BJ (cell line): ENCODE measurements around the gene CLCN1. TPM values are rescaled to one million over a fixed set of nuclear protein-coding genes. Genes with fewer than 3 reads are reported as not detected.

ENCODE experiments used
- CTCF ChIA-PET: fragments of 350-600 bp; formaldehyde crosslinking; extraction: SDS; loops from one replicate; lab custom pipeline; 2021; ENCODE audit warnings: antibody characterized with exemption, inconsistent platforms; lab: Yijun Ruan, JAX
- POLR2A ChIA-PET: fragments of 300-600 bp; sonication (Branson Sonifier 250); formaldehyde crosslinking; extraction: SDS; loops from one replicate; lab custom pipeline; 2021; ENCODE audit warnings: antibody characterized with exemption; lab: Charles Lee
- DNase-seq: peaks from one replicate; pipeline ENCODE4 v3.0.0-alpha.2; 2011; ENCODE audit warnings: low read depth
- H3K27me3 ChIP-seq: 2 replicates; pipeline ENCODE4 v1.6.0; 2011; ENCODE audit warnings: low read length; ENCODE audit not compliant: control insufficient read depth, insufficient read depth
- H3K36me3 ChIP-seq: 2 replicates; pipeline ENCODE4 v1.5.1; 2011; ENCODE audit warnings: low read length; ENCODE audit not compliant: control insufficient read depth, insufficient read depth
- H3K4me3 ChIP-seq: 2 replicates; pipeline ENCODE4 v1.5.1; 2011; ENCODE audit warnings: low read depth, mild to moderate bottlenecking, control low read depth, low read length
- polyA plus RNA-seq: library from polyadenylated mRNA; depleted of rRNA; stranded (reverse); fragments of >200 nt; gene quantifications from 2 replicates; pipeline ENCODE4 v1.2.3, GENCODE V29; 2011
- TF ChIP-seq, protein P1 (sequence below): IDR thresholded peaks from 2 replicates; pipeline ENCODE4 v1.5.1; 2011; ENCODE audit warnings: low read depth, mild to moderate bottlenecking, control low read depth, inconsistent platforms, low read length, moderate library complexity; ENCODE audit not compliant: insufficient read depth

The CLCN1 gene
- polyA plus RNA-seq, 1 experiment: not detected

DNA sequence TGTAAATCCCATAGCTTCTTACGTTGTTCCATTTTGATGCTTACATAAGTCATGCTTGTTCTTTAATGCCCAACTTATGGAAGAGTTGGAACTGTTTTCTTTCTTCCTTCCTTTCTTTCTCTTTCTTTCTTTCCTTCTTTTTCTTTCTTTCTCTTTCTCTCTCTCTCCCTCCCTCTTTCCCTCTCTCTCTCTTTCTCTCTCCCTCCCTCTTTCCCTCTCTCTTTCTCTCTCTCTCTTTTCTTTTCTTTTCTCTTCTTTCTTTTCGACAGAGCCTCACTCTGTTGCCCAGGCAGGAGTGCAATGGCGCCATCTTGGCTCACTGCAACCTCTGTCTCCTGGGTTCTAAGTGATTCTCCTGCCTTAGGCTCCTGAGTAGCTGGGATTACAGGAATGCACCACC lies 27.7 kb downstream of the CLCN1 start:
- no peak overlapping the region for H3K4me3 ChIP-seq
- POLR2A ChIA-PET: no interaction called here
- CTCF ChIA-PET: interaction anchor here (0.9 kb wide), 2 partner anchors 8 to 37 kb away, joined by 3 read pairs; no protein-coding TSS in a partner anchor
- H3K27me3 ChIP-seq: peaks cover 16% of the 10 kb centered on the region
- no peaks in the 10 kb centered on the region for H3K36me3 ChIP-seq
- TF ChIP-seq, protein P1, sequence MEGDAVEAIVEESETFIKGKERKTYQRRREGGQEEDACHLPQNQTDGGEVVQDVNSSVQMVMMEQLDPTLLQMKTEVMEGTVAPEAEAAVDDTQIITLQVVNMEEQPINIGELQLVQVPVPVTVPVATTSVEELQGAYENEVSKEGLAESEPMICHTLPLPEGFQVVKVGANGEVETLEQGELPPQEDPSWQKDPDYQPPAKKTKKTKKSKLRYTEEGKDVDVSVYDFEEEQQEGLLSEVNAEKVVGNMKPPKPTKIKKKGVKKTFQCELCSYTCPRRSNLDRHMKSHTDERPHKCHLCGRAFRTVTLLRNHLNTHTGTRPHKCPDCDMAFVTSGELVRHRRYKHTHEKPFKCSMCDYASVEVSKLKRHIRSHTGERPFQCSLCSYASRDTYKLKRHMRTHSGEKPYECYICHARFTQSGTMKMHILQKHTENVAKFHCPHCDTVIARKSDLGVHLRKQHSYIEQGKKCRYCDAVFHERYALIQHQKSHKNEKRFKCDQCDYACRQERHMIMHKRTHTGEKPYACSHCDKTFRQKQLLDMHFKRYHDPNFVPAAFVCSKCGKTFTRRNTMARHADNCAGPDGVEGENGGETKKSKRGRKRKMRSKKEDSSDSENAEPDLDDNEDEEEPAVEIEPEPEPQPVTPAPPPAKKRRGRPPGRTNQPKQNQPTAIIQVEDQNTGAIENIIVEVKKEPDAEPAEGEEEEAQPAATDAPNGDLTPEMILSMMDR: no peak
- DNase-seq: no peak

DNA sequence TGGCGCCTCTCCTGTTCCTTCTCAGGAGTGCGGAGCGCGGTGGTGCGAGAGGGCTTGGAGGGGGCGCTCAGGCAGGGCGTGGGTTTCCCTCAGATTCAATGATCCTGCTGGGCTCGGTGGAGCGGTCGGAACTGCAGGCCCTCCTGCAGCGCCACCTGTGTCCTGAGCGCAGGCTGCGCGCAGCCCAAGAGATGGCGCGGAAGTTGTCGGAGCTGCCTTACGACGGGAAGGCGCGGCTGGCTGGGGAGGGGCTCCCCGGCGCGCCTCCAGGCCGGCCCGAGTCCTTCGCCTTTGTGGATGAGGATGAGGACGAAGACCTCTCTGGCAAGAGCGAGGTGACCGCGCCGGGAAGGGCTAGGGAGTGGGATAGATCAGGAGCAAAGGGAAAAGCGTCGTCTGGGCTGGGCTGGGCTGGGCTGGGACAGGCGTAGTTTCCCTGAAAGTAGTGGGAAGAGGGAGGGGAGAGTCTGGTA lies 29.6 kb downstream of the CLCN1 start:
- no peak overlapping the region for H3K4me3 ChIP-seq
- CTCF ChIA-PET: interaction anchor here (0.6 to 1.6 kb wide), 4 partner anchors 8 to 51 kb away, joined by 3 to 5 read pairs (median 4); no protein-coding TSS in a partner anchor
- POLR2A ChIA-PET: no interaction called here

DNA sequence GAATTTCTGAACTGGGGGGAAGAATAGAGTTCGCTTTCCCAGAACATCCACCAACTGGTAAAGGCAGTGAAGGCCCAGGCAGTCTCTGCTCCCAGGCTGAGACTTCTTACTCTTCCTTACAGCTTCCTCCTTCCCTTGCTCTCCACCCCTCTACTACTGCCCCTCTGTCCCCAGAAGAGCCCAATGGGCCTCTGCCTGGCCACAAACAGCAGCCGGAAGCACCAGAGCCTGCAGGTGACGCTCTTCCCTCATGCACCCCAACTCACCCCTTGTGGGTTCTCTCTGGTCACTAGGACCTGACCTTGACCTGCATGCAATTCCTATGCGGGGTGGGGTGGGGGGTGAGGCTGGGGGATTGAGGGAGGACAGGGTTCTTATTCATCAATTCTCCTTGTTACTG lies 30.1 kb downstream of the CLCN1 start:
- Histone ChIP-seq H3K36me3 (no peaks in the 10 kb centered on the region), H3K27me3 (peaks cover 15% of the 10 kb centered on the region), H3K4me3 (no peak overlapping the region)
- ChIA-PET CTCF (interaction anchor here (1.2 to 1.6 kb wide), 3 partner anchors 9 to 50 kb away, joined by 3 to 5 read pairs (median 4); no protein-coding TSS in a partner anchor), POLR2A (no interaction called here)
- TF ChIP-seq, protein P1: no peak
- DNase-seq: no peak

More for the DNA sequence above, 29.6 kb downstream of the CLCN1 start:
- DNase-seq: no peak
- Histone ChIP-seq H3K36me3 (no peaks in the 10 kb centered on the region), H3K27me3 (peaks cover 15% of the 10 kb centered on the region)
- TF ChIP-seq, protein P1: peak; percentile 60

DNA sequence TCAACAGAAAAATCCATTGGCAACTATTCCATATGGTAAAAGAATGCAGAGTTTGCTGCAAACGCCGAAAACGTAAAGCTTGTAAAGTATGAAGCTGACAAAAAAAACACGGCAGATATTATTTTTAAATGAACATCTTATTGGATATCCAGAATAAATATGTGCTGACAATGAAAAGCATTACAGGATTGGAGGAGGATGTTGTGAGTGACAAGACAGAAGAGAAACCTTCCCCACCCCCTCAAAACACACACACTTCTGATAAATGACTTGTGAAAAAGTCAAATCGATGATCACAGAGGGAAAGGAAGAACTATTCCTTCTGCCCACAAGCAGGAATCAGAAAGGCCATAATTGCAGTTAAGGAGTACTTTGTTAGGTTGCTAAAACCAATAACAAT lies 32.0 kb downstream of the CLCN1 start:
- POLR2A ChIA-PET: interaction anchor here (0.8 kb wide), 1 partner anchor 14 kb away, joined by 4 read pairs; the partner anchor contains the start of gene FAM131B
- H3K4me3 ChIP-seq: no peak overlapping the region
- TF ChIP-seq, protein P1: no peak
- DNase-seq: no peak
- H3K36me3 ChIP-seq: no peaks in the 10 kb centered on the region
- H3K27me3 ChIP-seq: peaks cover 14% of the 10 kb centered on the region
- CTCF ChIA-PET: interaction anchor here (0.8 to 1.6 kb wide), 2 partner anchors 9 to 11 kb away, joined by 3 to 6 read pairs; no protein-coding TSS in a partner anchor

DNA sequence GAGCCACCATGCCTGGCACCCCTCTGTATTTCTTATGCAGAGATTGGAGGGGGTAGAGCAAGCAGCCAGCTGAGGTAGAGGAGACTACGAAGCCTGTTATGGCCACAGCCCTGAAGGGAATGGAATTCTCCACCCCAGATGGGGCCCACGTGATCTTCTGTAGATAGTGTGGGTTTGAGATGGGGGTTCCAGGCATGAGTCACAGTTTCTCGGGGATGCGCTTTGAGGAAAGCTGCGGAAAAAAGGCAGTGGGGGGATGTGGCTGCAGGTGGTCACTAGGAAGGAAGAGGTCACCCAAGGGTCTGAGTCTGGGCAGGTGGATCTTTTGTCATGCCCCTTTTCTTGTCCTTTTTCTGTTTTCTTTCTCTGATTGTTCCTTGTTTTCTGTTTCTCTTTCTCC lies 35.1 kb downstream of the CLCN1 start:
- CTCF ChIA-PET: interaction anchor here (1.4 kb wide), 1 partner anchor 9 kb away, joined by 3 read pairs; no protein-coding TSS in a partner anchor
- DNase-seq: no peak
- POLR2A ChIA-PET: no interaction called here
- Histone ChIP-seq H3K36me3 (no peaks in the 10 kb centered on the region), H3K4me3 (no peak overlapping the region), H3K27me3 (peaks cover 15% of the 10 kb centered on the region)
- TF ChIP-seq, protein P1: no peak
